ENCODE results near the gene EIF3J. TPM values are rescaled to one million over a fixed set of nuclear protein-coding genes. Genes with fewer than 3 reads are reported as not detected.

The EIF3J gene
- total and polyA plus RNA-seq, 2 of the 4 experiments (the other 2 are of a cell fraction) = 51.6 to 59.9 TPM

DNA sequence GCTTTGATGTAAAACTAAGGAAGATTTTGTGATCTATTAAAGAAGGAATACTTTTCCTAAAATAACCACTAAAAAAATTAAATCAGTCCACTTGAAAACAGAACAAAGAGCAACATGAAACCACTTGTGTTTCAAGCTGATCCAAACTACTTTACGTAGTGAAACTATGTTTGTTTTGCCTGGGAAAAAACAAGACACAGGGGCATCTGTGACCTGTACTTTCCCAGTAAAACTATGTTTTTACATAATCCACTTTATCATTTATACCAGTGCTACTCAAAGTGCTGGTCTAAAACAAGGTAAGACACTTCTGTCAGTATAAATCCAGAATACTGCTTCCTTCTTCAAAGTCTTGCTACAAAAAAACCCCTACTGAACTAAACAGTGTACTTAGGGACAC lies 69.8 kb downstream of the EIF3J start:
- no peak for TF ChIP-seq POLR2A (IDR thresholded peaks at IDR 0.05; ENCODE audit: low read depth, low read length)
- TF ChIP-seq SMC3 (IDR thresholded peaks at IDR 0.05; ENCODE audit: low read depth, low read length) = no peak
- no peak for TF ChIP-seq MAFK (IDR thresholded peaks at IDR 0.05; ENCODE audit: low read depth, low read length)
- TF ChIP-seq NFE2L2 (IDR thresholded peaks at IDR 0.05; ENCODE audit: low read depth, low read length) = no peak
- no peak for TF ChIP-seq CEBPB (IDR thresholded peaks at IDR 0.05; ENCODE audit: low read depth, low read length)
- no peak for TF ChIP-seq MXI1 (IDR thresholded peaks at IDR 0.05; ENCODE audit: borderline replicate concordance, low read depth, low read length)
- no peak for TF ChIP-seq FOS (IDR thresholded peaks at IDR 0.05; ENCODE audit: low read depth, low read length)
- TF ChIP-seq BHLHE40 (IDR thresholded peaks at IDR 0.05; ENCODE audit: low read depth, low read length) = no peak
- TF ChIP-seq, protein P1, sequence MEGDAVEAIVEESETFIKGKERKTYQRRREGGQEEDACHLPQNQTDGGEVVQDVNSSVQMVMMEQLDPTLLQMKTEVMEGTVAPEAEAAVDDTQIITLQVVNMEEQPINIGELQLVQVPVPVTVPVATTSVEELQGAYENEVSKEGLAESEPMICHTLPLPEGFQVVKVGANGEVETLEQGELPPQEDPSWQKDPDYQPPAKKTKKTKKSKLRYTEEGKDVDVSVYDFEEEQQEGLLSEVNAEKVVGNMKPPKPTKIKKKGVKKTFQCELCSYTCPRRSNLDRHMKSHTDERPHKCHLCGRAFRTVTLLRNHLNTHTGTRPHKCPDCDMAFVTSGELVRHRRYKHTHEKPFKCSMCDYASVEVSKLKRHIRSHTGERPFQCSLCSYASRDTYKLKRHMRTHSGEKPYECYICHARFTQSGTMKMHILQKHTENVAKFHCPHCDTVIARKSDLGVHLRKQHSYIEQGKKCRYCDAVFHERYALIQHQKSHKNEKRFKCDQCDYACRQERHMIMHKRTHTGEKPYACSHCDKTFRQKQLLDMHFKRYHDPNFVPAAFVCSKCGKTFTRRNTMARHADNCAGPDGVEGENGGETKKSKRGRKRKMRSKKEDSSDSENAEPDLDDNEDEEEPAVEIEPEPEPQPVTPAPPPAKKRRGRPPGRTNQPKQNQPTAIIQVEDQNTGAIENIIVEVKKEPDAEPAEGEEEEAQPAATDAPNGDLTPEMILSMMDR (conservative IDR thresholded peaks at IDR 0.05; ENCODE audit: low read depth, low read length) = no peak
- TF ChIP-seq CHD1 (IDR thresholded peaks at IDR 0.05; ENCODE audit: low read depth, low read length) = no peak
- no peak for TF ChIP-seq RCOR1 (IDR thresholded peaks at IDR 0.05; ENCODE audit: insufficient replicate concordance, low read length)
- no peak for TF ChIP-seq MAZ (IDR thresholded peaks at IDR 0.05; ENCODE audit: borderline replicate concordance, low read depth, low read length)
- no peak for TF ChIP-seq RFX5 (IDR thresholded peaks at IDR 0.05; ENCODE audit: low read depth, low read length)
- TF ChIP-seq RAD21 (IDR thresholded peaks at IDR 0.05; ENCODE audit: low read length) = no peak
- TF ChIP-seq, protein P2, sequence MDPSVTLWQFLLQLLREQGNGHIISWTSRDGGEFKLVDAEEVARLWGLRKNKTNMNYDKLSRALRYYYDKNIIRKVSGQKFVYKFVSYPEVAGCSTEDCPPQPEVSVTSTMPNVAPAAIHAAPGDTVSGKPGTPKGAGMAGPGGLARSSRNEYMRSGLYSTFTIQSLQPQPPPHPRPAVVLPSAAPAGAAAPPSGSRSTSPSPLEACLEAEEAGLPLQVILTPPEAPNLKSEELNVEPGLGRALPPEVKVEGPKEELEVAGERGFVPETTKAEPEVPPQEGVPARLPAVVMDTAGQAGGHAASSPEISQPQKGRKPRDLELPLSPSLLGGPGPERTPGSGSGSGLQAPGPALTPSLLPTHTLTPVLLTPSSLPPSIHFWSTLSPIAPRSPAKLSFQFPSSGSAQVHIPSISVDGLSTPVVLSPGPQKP (IDR thresholded peaks at IDR 0.05; ENCODE audit: borderline replicate concordance, low read depth, low read length) = no peak
- TF ChIP-seq, protein P3, sequence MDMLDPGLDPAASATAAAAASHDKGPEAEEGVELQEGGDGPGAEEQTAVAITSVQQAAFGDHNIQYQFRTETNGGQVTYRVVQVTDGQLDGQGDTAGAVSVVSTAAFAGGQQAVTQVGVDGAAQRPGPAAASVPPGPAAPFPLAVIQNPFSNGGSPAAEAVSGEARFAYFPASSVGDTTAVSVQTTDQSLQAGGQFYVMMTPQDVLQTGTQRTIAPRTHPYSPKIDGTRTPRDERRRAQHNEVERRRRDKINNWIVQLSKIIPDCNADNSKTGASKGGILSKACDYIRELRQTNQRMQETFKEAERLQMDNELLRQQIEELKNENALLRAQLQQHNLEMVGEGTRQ (IDR thresholded peaks at IDR 0.05; ENCODE audit: low read depth, low read length) = no peak
- H3K79me1 ChIP-seq (ENCODE audit: low read depth in 1 of 2, low read length in 2 of 2) = no peaks in the 10 kb centered on the region
- H2BK15ac ChIP-seq (ENCODE audit: low read depth, low read length) = no peak overlapping the region
- no peak for ATAC-seq (ENCODE audit: low read depth)
- in situ Hi-C loops (cut with MboI; ENCODE audit: low sequenced_read_pairs) = no loop called here
- no peaks in the 10 kb centered on the region for H3K9me3 ChIP-seq (ENCODE audit: control insufficient read depth, insufficient read depth, low read length)
- POLR2A ChIA-PET (ENCODE audit: unreplicated experiment) = no interaction called here
- no peak overlapping the region for H3K4ac ChIP-seq (ENCODE audit: low read depth, low read length)
- CTCF ChIA-PET = no interaction called here
- no peak overlapping the region for H3K27ac ChIP-seq (ENCODE audit: insufficient read depth, low read length)
- H3K4me2 ChIP-seq (ENCODE audit: low read depth, low read length) = no peak overlapping the region
- no peak overlapping the region for H2AFZ ChIP-seq (replicated peaks; ENCODE audit: low read length, poor library complexity)
- H3K4me3 ChIP-seq (ENCODE audit: insufficient read depth, low read depth, low read length) = no peak overlapping the region
- H2BK120ac ChIP-seq (ENCODE audit: low read depth, low read length) = no peak overlapping the region
- H4K20me1 ChIP-seq (ENCODE audit: insufficient read depth, low read length) = no peaks in the 10 kb centered on the region; the same call in 1 of the 2 replicates
- H3K9ac ChIP-seq (ENCODE audit: low read depth, low read length) = no peak overlapping the region
- no peak overlapping the region for H4K8ac ChIP-seq (ENCODE audit: low read depth in 2 of 2, low read length in 2 of 2)
- no peak overlapping the region for H2AK5ac ChIP-seq (ENCODE audit: low read depth, low read length)
- no peak for DNase-seq
- no peak overlapping the region for H3K23ac ChIP-seq (ENCODE audit: low read depth, low read length)
- no peaks in the 10 kb centered on the region for H3K27me3 ChIP-seq (ENCODE audit: control insufficient read depth, insufficient read depth, low read length)
- no peaks in the 10 kb centered on the region for H3K9me1 ChIP-seq (ENCODE audit: insufficient read depth, low read length)
- no peak overlapping the region for H3K14ac ChIP-seq (replicated peaks; ENCODE audit: low read depth, low read length)
- H2BK5ac ChIP-seq (ENCODE audit: low read depth, low read length, poor library complexity, severe bottlenecking) = no peak overlapping the region
- no peak overlapping the region for H4K91ac ChIP-seq (ENCODE audit: insufficient read depth, low read depth, low read length)
- WGBS, 2 experiments (ENCODE audit: extremely low coverage in 2 of 2, insufficient read length in 1 of 2) = 60% methylated on average over 1 of the region's 1 CpG; no CpG with 5 or more reads in 1 of the 2 experiments
- intact Hi-C loops (cut with micrococcal nuclease) = no loop called here
- H4K5ac ChIP-seq (ENCODE audit: low read depth, low read length) = no peak overlapping the region
- no peak overlapping the region for H2BK20ac ChIP-seq (ENCODE audit: low read depth, low read length)
- H2AK9ac ChIP-seq (replicated peaks; ENCODE audit: low read depth, low read length, poor library complexity) = no peak overlapping the region
- peaks cover 28% of the 10 kb centered on the region for H3K36me3 ChIP-seq (ENCODE audit: control insufficient read depth, insufficient read depth, low read length)
- dilution Hi-C loops (cut with HindIII; ENCODE audit: low sequenced_read_pairs, unreplicated experiment) = no loop called here
- H3K18ac ChIP-seq (ENCODE audit: low read depth, low read length) = no peak overlapping the region
- no peak overlapping the region for H3K56ac ChIP-seq (ENCODE audit: extremely low read depth, insufficient read depth, low read length)
- no TSS peak for BruUV-seq (replicated peaks)
- peaks cover 3% of the 10 kb centered on the region for H3K4me1 ChIP-seq (ENCODE audit: control insufficient read depth, insufficient read depth, low read length)
